DND-41 (cell line): Measurements from ENCODE around the gene SRL.

Source experiments
- EZH2 ChIP-seq: IDR thresholded peaks from 3 replicates; pipeline ENCODE4 v1.6.1; 2012; ENCODE audit warnings: borderline replicate concordance, low read depth, mild to moderate bottlenecking, moderate library complexity, low read length, inconsistent platforms; ENCODE audit not compliant: severe bottlenecking
- TF ChIP-seq, protein P1 (sequence below): IDR thresholded peaks from 2 replicates; pipeline ENCODE4 v1.5.1; 2012; ENCODE audit warnings: borderline replicate concordance, low read length, moderate library complexity, mild to moderate bottlenecking; ENCODE audit not compliant: poor library complexity, severe bottlenecking; ENCODE audit errors: extremely low read depth

DNA sequence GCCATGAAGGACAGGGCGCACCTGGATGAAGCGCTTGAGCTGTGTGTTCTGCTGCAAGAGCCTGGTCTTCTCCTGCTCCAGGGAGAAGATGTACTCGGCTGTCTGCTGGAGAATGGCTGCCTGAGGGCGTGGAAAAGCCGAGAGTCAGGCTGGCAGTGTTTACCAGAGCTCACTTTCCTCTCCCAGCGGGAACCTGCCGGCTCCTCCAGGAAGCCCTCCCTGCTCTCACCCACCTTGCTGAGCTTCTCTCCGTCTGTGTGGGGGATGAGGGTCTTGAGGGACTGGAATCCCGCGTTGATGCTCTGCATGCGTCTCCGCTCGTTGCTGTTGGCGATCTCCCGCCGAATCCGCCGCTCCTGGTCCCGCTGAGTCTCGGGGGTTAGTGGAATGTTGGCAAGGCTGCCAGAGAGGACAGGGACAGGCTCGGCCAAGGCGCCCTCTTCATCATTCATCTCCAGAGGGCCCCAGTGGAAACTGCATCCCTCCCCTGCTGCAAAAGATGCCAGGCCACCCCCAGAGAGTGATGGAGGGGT is 20.5 kb upstream of the SRL start:
- TF ChIP-seq, protein P1, sequence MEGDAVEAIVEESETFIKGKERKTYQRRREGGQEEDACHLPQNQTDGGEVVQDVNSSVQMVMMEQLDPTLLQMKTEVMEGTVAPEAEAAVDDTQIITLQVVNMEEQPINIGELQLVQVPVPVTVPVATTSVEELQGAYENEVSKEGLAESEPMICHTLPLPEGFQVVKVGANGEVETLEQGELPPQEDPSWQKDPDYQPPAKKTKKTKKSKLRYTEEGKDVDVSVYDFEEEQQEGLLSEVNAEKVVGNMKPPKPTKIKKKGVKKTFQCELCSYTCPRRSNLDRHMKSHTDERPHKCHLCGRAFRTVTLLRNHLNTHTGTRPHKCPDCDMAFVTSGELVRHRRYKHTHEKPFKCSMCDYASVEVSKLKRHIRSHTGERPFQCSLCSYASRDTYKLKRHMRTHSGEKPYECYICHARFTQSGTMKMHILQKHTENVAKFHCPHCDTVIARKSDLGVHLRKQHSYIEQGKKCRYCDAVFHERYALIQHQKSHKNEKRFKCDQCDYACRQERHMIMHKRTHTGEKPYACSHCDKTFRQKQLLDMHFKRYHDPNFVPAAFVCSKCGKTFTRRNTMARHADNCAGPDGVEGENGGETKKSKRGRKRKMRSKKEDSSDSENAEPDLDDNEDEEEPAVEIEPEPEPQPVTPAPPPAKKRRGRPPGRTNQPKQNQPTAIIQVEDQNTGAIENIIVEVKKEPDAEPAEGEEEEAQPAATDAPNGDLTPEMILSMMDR = no peak
- no peak for TF ChIP-seq EZH2
